SU-DHL-6 (cell line): ENCODE data around the gene SPNS2.

Experiments used
- EZH2phosphoT487 ChIP-seq: fragments of 200-600 bp; sonication (generic), shearing (Covaris generic); conservative IDR thresholded peaks from 2 replicates; pipeline ENCODE4 v1.6.1; 2018; ENCODE audit warnings: mild to moderate bottlenecking, antibody characterized with exemption, low read length, moderate library complexity, mixed read lengths
- TF ChIP-seq, protein P1 (sequence below): fragments of 200-600 bp; sonication (generic); IDR thresholded peaks from one replicate; pipeline ENCODE4 v1.5.1; 2017; ENCODE audit warnings: antibody characterized with exemption, mild to moderate bottlenecking, low read length, moderate library complexity; ENCODE audit not compliant: insufficient read depth, poor library complexity, severe bottlenecking

DNA sequence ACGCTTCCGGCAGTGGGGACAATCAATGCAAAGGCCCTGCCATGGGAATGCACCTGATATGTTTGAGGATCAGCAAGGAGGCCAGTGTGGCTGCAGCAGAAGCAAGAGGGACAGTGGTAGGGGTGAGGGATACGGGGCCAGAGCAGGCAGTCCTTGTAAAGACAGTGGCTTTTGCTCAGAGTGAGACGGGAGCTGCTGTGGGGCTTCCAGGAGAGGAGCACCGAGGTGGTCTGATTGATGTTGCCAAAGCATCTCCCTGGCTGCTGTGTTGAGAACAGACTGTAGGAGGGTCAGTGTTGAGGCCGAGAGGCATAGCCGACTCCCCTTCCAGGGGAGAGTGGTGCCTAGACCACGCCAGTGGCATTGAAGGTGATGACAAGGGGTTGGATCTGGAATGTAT, 11.4 kb upstream of the SPNS2 start:
- TF ChIP-seq, protein P1, sequence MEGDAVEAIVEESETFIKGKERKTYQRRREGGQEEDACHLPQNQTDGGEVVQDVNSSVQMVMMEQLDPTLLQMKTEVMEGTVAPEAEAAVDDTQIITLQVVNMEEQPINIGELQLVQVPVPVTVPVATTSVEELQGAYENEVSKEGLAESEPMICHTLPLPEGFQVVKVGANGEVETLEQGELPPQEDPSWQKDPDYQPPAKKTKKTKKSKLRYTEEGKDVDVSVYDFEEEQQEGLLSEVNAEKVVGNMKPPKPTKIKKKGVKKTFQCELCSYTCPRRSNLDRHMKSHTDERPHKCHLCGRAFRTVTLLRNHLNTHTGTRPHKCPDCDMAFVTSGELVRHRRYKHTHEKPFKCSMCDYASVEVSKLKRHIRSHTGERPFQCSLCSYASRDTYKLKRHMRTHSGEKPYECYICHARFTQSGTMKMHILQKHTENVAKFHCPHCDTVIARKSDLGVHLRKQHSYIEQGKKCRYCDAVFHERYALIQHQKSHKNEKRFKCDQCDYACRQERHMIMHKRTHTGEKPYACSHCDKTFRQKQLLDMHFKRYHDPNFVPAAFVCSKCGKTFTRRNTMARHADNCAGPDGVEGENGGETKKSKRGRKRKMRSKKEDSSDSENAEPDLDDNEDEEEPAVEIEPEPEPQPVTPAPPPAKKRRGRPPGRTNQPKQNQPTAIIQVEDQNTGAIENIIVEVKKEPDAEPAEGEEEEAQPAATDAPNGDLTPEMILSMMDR: no peak
- TF ChIP-seq EZH2phosphoT487: no peak
